Measurements from ENCODE around the gene ELMO1.
A peak's percentile ranks its signal among the peaks of the same experiment; 100 is the strongest.

The ELMO1 gene

GRCh38 chr7:37405603-37406122 is 43.0 kb downstream of the ELMO1 start:
- DNase-seq: no peak

- DNase-seq: no peak
Measured at GRCh38 chr7:37405128-37405527, 43.5 kb downstream of the ELMO1 start.

- no peak for DNase-seq
Measured at GRCh38 chr7:37399876-37400421, 48.7 kb downstream of the ELMO1 start.

GRCh38 chr7:37398403-37398802 is 50.3 kb downstream of the ELMO1 start:
- DNase-seq: no peak

- no peak for DNase-seq
Measured at GRCh38 chr7:37395618-37396259, 52.9 kb downstream of the ELMO1 start.

GRCh38 chr7:37394158-37394557 is 54.5 kb downstream of the ELMO1 start:
- no peak for DNase-seq

GRCh38 chr7:37393476-37393875 is 55.2 kb downstream of the ELMO1 start:
- DNase-seq: no peak

GRCh38 chr7:37392673-37393017 is 56.0 kb downstream of the ELMO1 start:
- DNase-seq: no peak

GRCh38 chr7:37391791-37392672 is 56.6 kb downstream of the ELMO1 start:
- no peak for DNase-seq

GRCh38 chr7:37390114-37390513 is 58.5 kb downstream of the ELMO1 start:
- DNase-seq: no peak

- DNase-seq: no peak
Measured at GRCh38 chr7:37388811-37389210, 59.9 kb downstream of the ELMO1 start.

- no peak for DNase-seq
Measured at GRCh38 chr7:37385787-37386186, 62.9 kb downstream of the ELMO1 start.

GRCh38 chr7:37382546-37383088 is 66.0 kb downstream of the ELMO1 start:
- DNase-seq: no peak

GRCh38 chr7:37380831-37381230 is 67.8 kb downstream of the ELMO1 start:
- no peak for DNase-seq

GRCh38 chr7:37379546-37380277 is 69.0 kb downstream of the ELMO1 start:
- no peak for DNase-seq

- no peak for DNase-seq
Measured at GRCh38 chr7:37377231-37377630, 71.4 kb downstream of the ELMO1 start.

GRCh38 chr7:37376386-37376785 is 72.3 kb downstream of the ELMO1 start:
- peak in 1 of 2 donors; percentile 31 for DNase-seq

- DNase-seq: no peak
Measured at GRCh38 chr7:37372750-37373149, 75.9 kb downstream of the ELMO1 start.

GRCh38 chr7:37371755-37372154 is 76.9 kb downstream of the ELMO1 start:
- DNase-seq: no peak

GRCh38 chr7:37369906-37370305 is 78.8 kb downstream of the ELMO1 start:
- DNase-seq: no peak

GRCh38 chr7:37368540-37368939 is 80.1 kb downstream of the ELMO1 start:
- no peak for DNase-seq

- DNase-seq: no peak
Measured at GRCh38 chr7:37367010-37367409, 81.7 kb downstream of the ELMO1 start.

GRCh38 chr7:37366445-37366844 is 82.2 kb downstream of the ELMO1 start:
- no peak for DNase-seq

All from activated CD4-positive, alpha-beta T cell treated with anti-CD3 and anti-CD28 coated beads for 4 hours (primary cell).